ENCODE results near the gene ATG7.
A peak's percentile ranks its signal among the peaks of the same experiment; 100 is the strongest.
"Not testable (repeated sequence)": the region's sequence is repeated elsewhere in the genome, so short reads cannot be mapped to it uniquely, and the experiment has no call there.

ATG7 gene

GRCh38 chr3:11514191-11514821 lies 242.1 kb downstream of the ATG7 start:
- no peak for DNase-seq

- DNase-seq: no peak
These were observed 245.4 kb downstream of the ATG7 start for GRCh38 chr3:11517601-11518000.

GRCh38 chr3:11521167-11521566 lies 249.0 kb downstream of the ATG7 start:
- no peak for DNase-seq

- no peak for DNase-seq
These were observed 250.2 kb downstream of the ATG7 start for GRCh38 chr3:11522398-11522715.

- no peak for DNase-seq
These were observed 250.9 kb downstream of the ATG7 start for GRCh38 chr3:11522953-11523571.

GRCh38 chr3:11523572-11524101 lies 251.4 kb downstream of the ATG7 start:
- no peak for DNase-seq

- not testable (repeated sequence) for DNase-seq
These were observed 253.9 kb downstream of the ATG7 start for GRCh38 chr3:11526121-11526520.

GRCh38 chr3:11529281-11529680 lies 257.1 kb downstream of the ATG7 start:
- DNase-seq: no peak

- DNase-seq: no peak
These were observed 258.0 kb downstream of the ATG7 start for GRCh38 chr3:11530153-11530721.

GRCh38 chr3:11532931-11533391 lies 260.8 kb downstream of the ATG7 start:
- DNase-seq: no peak

- no peak for DNase-seq
These were observed 262.0 kb downstream of the ATG7 start for GRCh38 chr3:11534011-11534792.

GRCh38 chr3:11534793-11535101 lies 262.6 kb downstream of the ATG7 start:
- no peak for DNase-seq

GRCh38 chr3:11535243-11535960 lies 263.2 kb downstream of the ATG7 start:
- DNase-seq: no peak

GRCh38 chr3:11536132-11536935 lies 264.1 kb downstream of the ATG7 start:
- no peak for DNase-seq

- DNase-seq: no peak
These were observed 264.9 kb downstream of the ATG7 start for GRCh38 chr3:11536936-11537612.

GRCh38 chr3:11538581-11538980 lies 266.4 kb downstream of the ATG7 start:
- DNase-seq: no peak

- peak; percentile 38 for DNase-seq
These were observed 267.0 kb downstream of the ATG7 start for GRCh38 chr3:11539218-11539617.

- peak; percentile 14 for DNase-seq
These were observed 267.5 kb downstream of the ATG7 start for GRCh38 chr3:11539677-11540076.

- no peak for DNase-seq
These were observed 269.4 kb downstream of the ATG7 start for GRCh38 chr3:11541321-11542303.

- DNase-seq: no peak
These were observed 270.4 kb downstream of the ATG7 start for GRCh38 chr3:11542551-11542950.
